GM21717 (cell line): ENCODE data around the gene ADAM11.

Experiments used
- ATAC-seq: cut with Tn5 transposase; IDR thresholded peaks from one replicate; pipeline ENCODE4 v1.9.1; 2021; ENCODE audit warnings: mild to moderate bottlenecking, moderate library complexity; ENCODE audit not compliant: unreplicated experiment

ADAM11 gene

DNA sequence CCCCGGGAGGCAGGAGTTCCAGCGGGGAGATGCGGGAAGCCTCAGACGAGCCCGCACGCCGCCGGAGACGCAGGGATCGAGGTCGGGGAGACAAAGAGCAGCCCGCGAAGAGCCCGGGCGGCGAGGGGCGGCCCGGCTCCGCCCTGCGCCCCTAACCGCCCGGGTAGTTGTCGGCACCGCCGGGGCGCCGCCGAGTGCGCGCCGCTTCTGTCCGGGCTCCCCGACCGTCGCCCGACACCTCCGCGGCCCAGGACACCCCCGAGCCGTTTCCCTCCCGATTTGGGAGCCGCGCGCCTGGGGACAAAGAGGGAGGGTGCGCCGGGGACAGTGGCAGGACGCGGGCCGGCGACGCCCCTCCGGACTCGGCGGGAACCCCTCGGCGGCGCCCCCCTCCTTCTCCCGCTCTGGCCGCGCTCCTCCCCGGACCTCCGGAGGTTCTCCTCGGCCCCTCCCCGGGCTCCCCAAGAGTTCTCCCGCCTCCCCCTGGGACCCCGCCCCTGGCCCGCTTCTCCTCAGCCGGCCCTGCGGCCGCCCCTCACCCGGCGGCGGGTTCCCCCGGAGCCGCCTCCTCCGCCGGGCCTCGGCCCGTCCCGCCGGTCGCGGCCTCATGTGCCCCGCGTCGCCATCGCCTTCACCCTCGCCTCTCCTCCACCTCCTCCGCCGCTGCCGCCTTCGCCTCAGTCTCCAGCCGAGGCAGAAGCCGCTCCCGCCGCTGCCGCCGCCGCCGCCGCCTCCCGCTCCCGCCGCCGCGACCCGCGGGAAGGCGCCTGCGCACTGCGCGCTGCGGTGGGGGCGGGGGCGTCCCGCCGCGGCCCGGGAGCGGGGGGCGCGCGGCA is 71.0 kb downstream of the ADAM11 start, which contains the start of gene GJC1:
Gene GJC1, minus strand, starts transcription at position 765 of the 836 bp plus-strand sequence. CDS start 24,470 bp downstream, outside the sequence.
- no peak for ATAC-seq

DNA sequence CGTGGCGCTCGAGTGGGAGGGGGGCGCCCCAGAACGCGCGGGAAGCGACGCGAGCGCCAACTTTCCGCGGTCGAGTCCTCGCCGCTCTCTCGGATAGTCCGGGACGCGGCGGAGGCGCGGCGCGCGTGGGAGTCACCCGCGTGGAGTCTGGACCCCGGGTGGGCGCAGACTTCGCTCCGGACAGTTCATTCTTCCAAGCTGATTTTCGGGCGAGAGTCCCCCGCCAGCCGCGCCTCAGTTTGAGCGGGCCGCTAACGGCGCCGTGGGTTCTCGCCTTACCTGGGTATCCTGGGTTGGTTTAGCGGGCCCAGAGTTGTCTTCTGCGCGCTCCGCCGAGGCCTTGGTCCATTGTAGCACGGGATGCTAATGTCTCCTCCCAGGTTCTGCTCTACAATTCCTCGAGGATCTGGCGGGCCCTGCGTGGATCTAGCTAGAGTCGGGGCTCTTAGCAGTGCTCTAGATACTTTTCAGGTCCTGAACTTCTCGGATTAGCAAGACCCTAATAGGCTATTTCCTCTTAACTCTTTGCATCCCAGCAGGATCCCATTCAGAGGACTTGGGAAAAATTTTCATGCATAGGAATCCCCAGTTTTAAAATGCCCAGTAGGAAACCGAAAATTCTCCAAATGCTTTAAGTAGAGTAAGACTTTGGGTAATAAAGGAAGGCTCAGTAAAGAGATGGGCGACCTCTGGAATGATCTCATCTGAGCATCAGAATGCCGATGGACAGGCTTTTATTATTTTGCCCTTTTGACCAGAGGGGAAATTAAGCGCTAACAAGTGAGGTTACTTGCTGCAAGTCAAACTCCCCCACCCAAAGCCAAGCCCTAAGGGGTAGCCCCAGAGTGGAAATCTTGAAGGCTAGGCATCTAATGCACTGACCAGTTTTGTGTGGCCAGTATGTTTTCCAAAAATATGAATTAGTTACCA is 71.8 kb downstream of the ADAM11 start:
- no peak for ATAC-seq

DNA sequence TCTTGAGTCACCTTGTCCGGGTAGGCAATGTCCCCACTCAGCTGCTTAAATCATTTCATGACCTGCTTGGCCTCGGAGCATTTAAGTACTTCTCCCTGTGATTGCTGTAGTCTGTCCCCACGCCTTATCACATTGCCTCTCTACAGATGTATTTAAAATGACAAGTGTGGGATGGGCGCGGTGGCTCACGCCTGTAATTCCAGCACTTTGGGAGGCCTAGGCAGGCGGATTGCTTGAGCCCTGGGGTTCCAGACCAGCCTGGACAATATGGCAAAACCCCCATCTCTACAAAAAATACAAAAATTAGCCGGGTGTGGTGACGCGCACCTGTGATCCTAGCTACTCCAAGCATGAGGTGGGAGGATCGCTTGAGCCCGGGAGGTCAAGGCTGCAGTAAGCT is 72.6 kb downstream of the ADAM11 start:
- ATAC-seq: no peak
